GM12801 (cell line): ENCODE results near the gene ANO2.

ENCODE experiments used
- CTCF ChIP-seq: IDR thresholded peaks from one replicate; pipeline ENCODE4 v1.5.1; 2011; ENCODE audit warnings: control low read depth; ENCODE audit not compliant: insufficient read length; ENCODE audit errors: extremely low read depth

Gene ANO2

GRCh38 chr12:5796171-5796958 is 148.7 kb downstream of the ANO2 start:
- TF ChIP-seq CTCF: no peak

GRCh38 chr12:5794156-5794555 is 150.9 kb downstream of the ANO2 start:
- no peak for TF ChIP-seq CTCF

GRCh38 chr12:5792343-5792742 is 152.7 kb downstream of the ANO2 start:
- no peak for TF ChIP-seq CTCF

- TF ChIP-seq CTCF: no peak
Observed at GRCh38 chr12:5789469-5789968, 155.5 kb downstream of the ANO2 start.

GRCh38 chr12:5787828-5788227 is 157.2 kb downstream of the ANO2 start:
- no peak for TF ChIP-seq CTCF

DNA sequence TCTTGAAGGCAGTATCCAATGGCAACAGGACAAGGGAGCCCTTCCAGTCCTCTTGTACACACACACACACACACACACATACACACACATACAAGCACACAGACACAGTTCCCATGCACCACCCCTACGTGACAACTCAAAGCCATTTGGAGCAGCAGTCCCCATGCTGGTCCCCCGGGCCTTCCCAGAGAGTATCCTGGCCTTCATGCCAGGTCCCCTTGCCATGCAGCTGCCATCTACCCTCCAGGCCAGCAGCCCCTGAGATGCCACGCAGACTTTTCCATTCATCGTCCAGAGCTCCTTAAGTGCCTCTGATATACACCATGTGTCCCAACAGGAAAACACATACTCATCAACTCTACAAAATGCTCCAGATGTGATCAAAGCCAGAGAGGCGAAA is 159.5 kb downstream of the ANO2 start:
- TF ChIP-seq CTCF: no peak

- no peak for TF ChIP-seq CTCF
Observed at GRCh38 chr12:5784462-5785130, 160.5 kb downstream of the ANO2 start.
